ENCODE results near the gene MYH1. TPM values are rescaled to one million over a fixed set of nuclear protein-coding genes. Genes with fewer than 3 reads are reported as not detected.

Gene MYH1
- total and polyA plus RNA-seq, 2 of the 8 experiments (the other 6 are each of a cell fraction or from before 2014, with no cell fraction given) = not detected

GRCh38 chr17:10471858-10472257, 46.5 kb downstream of the MYH1 start:
- Histone ChIP-seq H3K4me1 (replicated peaks in 1 of 4; ENCODE audit: control insufficient read depth in 3 of 4, insufficient read depth in 4 of 4, low read length in 3 of 4) (no peaks in the 10 kb centered on the region), H3K23me2 (ENCODE audit: low read depth, low read length) (no peaks in the 10 kb centered on the region), H3K18ac (ENCODE audit: extremely low read depth, low read length) (no peak overlapping the region), H3K9ac (replicated peaks in 1 of 4; ENCODE audit: extremely low read depth in 1 of 4, low read depth in 3 of 4, low read length in 3 of 4) (no peak overlapping the region), H3K79me1 (ENCODE audit: low read depth, low read length) (no peaks in the 10 kb centered on the region), H3K4ac (replicated peaks; ENCODE audit: insufficient read length, low read depth, low read length) (no peak overlapping the region), H4K20me1 (replicated peaks in 1 of 2; ENCODE audit: control insufficient read depth in 1 of 2, insufficient read depth in 2 of 2, low read length in 2 of 2) (no peaks in the 10 kb centered on the region), H4K5ac (ENCODE audit: insufficient read length, low read depth, low read length) (no peak overlapping the region), H3K36me3 (ENCODE audit: control insufficient read depth in 2 of 4, insufficient read depth in 4 of 4, low read length in 3 of 4) (no peaks in the 10 kb centered on the region), H3K9me3 (ENCODE audit: insufficient read depth in 2 of 2, low read depth in 1 of 2, low read length in 1 of 2) (no peaks in the 10 kb centered on the region), H3K27me3 (replicated peaks in 1 of 4; ENCODE audit: control insufficient read depth in 3 of 4, extremely low read depth in 1 of 4, insufficient read depth in 3 of 4, low read length in 3 of 4) (no peaks in the 10 kb centered on the region), H2AK5ac (ENCODE audit: low read depth, low read length) (no peak overlapping the region), H2BK120ac (replicated peaks; ENCODE audit: low read depth, low read length) (no peak overlapping the region), H2BK20ac (ENCODE audit: low read length) (no peak overlapping the region), H3K27ac (ENCODE audit: low read depth, low read length) (no peak overlapping the region), H3K23ac (ENCODE audit: insufficient read length) (no peak overlapping the region), H4K8ac (ENCODE audit: extremely low read depth, insufficient read depth, low read length) (no peak overlapping the region), H3K14ac (ENCODE audit: insufficient read length) (no peak overlapping the region), H3K4me3 (ENCODE audit: extremely low read depth in 1 of 4, insufficient read depth in 2 of 4, low read depth in 3 of 4, low read length in 4 of 4) (no peak overlapping the region), H2BK5ac (ENCODE audit: low read depth, low read length) (no peak overlapping the region), H3K79me2 (ENCODE audit: control insufficient read depth in 1 of 2, insufficient read depth in 2 of 2, low read length in 2 of 2) (no peaks in the 10 kb centered on the region), H2BK15ac (ENCODE audit: low read length) (no peak overlapping the region), H4K91ac (replicated peaks; ENCODE audit: insufficient read length, low read length) (no peak overlapping the region), H2BK12ac (ENCODE audit: low read depth, low read length) (no peak overlapping the region), H3K56ac (replicated peaks; ENCODE audit: insufficient read length, low read depth, low read length) (no peak overlapping the region), H2AFZ (ENCODE audit: low read length) (no peak overlapping the region), H3K4me2 (ENCODE audit: insufficient read depth in 1 of 2, low read depth in 2 of 2, low read length in 2 of 2) (no peak overlapping the region)
- 100% methylated on average over 1 of the region's 1 CpG; no CpG with 5 or more reads in 1 of the 2 experiments for WGBS, 2 experiments (ENCODE audit: extremely low coverage in 1 of 2, insufficient coverage in 1 of 2, insufficient read length in 1 of 2, insufficient replicate concordance in 2 of 2, low coverage in 1 of 2, low lambda C conversion rate in 2 of 2, missing lambda C conversion rate in 1 of 2)
- CTCF ChIA-PET (ENCODE audit: partially characterized antibody) = interaction anchor here (0.7 to 1.6 kb wide), 5 partner anchors 11 to 246 kb away, joined by 3 to 5 read pairs (median 3); no protein-coding TSS in a partner anchor
- FAIRE-seq (no peak), DNase-seq (ENCODE audit: low read depth in 1 of 2, low spot score in 2 of 2) (no peak)
- POLR2A ChIA-PET (ENCODE audit: partially characterized antibody) = no interaction called here
- TF ChIP-seq POLR2AphosphoS5 (IDR thresholded peaks at IDR 0.05; ENCODE audit: low read depth, low read length) (no peak), MAX (IDR thresholded peaks at IDR 0.05) (no peak), TEAD4 (IDR thresholded peaks at IDR 0.05; ENCODE audit: low read depth, low read length) (no peak), SIN3A (conservative IDR thresholded peaks at IDR 0.05 in 1 of 2, IDR thresholded peaks at IDR 0.05 in 1 of 2; ENCODE audit: low read depth in 1 of 2, low read length in 2 of 2) (no peak), TAF1 (IDR thresholded peaks at IDR 0.05; ENCODE audit: low read depth, low read length) (no peak), KDM4A (IDR thresholded peaks at IDR 0.05; ENCODE audit: low read depth, low read length, severe bottlenecking) (no peak)

Measured in H1 (cell line).